Breast epithelium (tissue), 4 donors: ENCODE results near the gene NBDY. TPM values are rescaled to one million over a fixed set of nuclear protein-coding genes. Genes with fewer than 3 reads are reported as not detected.

ENCODE experiments used
- DNase-seq, 2 donors: peaks; one replicate each; pipeline ENCODE4 v3.0.0-alpha.2; 2019; ENCODE audit warnings: low spot score in 2 of 2
- H3K27ac ChIP-seq, 2 donors: fragments of 200-600 bp; sonication (generic) in 1 of 2; one replicate each; pipeline ENCODE4 v1.5.1; 2016 to 2019; ENCODE audit warnings: mild to moderate bottlenecking in 1 of 2
- H3K27me3 ChIP-seq, 2 donors: fragments of 200-600 bp; sonication (generic) in 1 of 2; one replicate each; pipeline versions ENCODE4 v1.5.1 to v1.6.0; 2017 to 2019; ENCODE audit warnings: control low read depth in 1 of 2, mild to moderate bottlenecking in 1 of 2
- H3K36me3 ChIP-seq: fragments of 200-600 bp; one replicate; pipeline ENCODE4 v1.5.1; 2019
- H3K4me1 ChIP-seq, 2 donors: fragments of 200-600 bp; sonication (generic); one replicate each; pipeline ENCODE4 v1.5.1; 2016 to 2019; ENCODE audit warnings: control low read depth in 1 of 2
- H3K4me3 ChIP-seq, 3 donors: fragments of 200-600 bp; sonication (generic); 1 replicate in 2 of 3; 2 replicates in 1 of 3; pipeline ENCODE4 v1.5.1; 2016 to 2019; ENCODE audit warnings: mild to moderate bottlenecking in 3 of 3, moderate library complexity in 2 of 3
- H3K9me3 ChIP-seq, 2 donors: fragments of 200-600 bp; sonication (generic) in 1 of 2; one replicate each; pipeline ENCODE4 v1.5.1; 2016 to 2019; ENCODE audit warnings: control low read depth in 1 of 2
- POLR2A ChIP-seq: fragments of 450-650 bp; IDR thresholded peaks from one replicate; pipeline ENCODE4 v1.6.1; 2016; ENCODE audit warnings: antibody characterized with exemption, mild to moderate bottlenecking, moderate library complexity
- POLR2AphosphoS5 ChIP-seq, 3 donors: sonication (generic); formaldehyde crosslinking; IDR thresholded peaks; one replicate each; pipeline ENCODE4 v1.6.1; 2017; ENCODE audit warnings: antibody characterized with exemption in 3 of 3
- intact Hi-C: fragments of 100-400 bp; cut with DNase I; formaldehyde crosslinking; loops from one replicate; pipeline ENCODE4 v1.15.1; 2023; ENCODE audit warnings: low total_unique reads
- total RNA-seq, 3 donors: library from RNA; depleted of rRNA; stranded (reverse); fragments of >200 nt; gene quantifications; one replicate each; pipeline ENCODE4 v1.1.0, GENCODE V29; 2016
- TF ChIP-seq, protein P1 (sequence below), 3 donors: fragments of 450-650 bp; IDR thresholded peaks; one replicate each; pipeline ENCODE4 v1.5.1; 2016 to 2017; ENCODE audit warnings: antibody characterized with exemption in 3 of 3, mild to moderate bottlenecking in 3 of 3, moderate library complexity in 3 of 3

Gene NBDY
- total RNA-seq, 3 donors from 2014 or later: 6.6 to 15.7 (median 14.5) TPM

GRCh38 chrX:56793521-56794320 lies 64.7 kb downstream of the NBDY start:
- Histone ChIP-seq H3K4me3 (peak overlapping the region in 2 of 3 donors; percentile 26 to 30), H3K9me3 (no peaks in the 10 kb centered on the region), H3K27ac (no peak overlapping the region), H3K36me3 (no peaks in the 10 kb centered on the region), H3K27me3 (peaks cover 0 to 7% of the 10 kb centered on the region in 2 donors), H3K4me1 (no peaks in the 10 kb centered on the region)
- TF ChIP-seq POLR2AphosphoS5 (IDR thresholded peaks at IDR 0.05): no peak
- no peak for TF ChIP-seq POLR2A
- TF ChIP-seq, protein P1, sequence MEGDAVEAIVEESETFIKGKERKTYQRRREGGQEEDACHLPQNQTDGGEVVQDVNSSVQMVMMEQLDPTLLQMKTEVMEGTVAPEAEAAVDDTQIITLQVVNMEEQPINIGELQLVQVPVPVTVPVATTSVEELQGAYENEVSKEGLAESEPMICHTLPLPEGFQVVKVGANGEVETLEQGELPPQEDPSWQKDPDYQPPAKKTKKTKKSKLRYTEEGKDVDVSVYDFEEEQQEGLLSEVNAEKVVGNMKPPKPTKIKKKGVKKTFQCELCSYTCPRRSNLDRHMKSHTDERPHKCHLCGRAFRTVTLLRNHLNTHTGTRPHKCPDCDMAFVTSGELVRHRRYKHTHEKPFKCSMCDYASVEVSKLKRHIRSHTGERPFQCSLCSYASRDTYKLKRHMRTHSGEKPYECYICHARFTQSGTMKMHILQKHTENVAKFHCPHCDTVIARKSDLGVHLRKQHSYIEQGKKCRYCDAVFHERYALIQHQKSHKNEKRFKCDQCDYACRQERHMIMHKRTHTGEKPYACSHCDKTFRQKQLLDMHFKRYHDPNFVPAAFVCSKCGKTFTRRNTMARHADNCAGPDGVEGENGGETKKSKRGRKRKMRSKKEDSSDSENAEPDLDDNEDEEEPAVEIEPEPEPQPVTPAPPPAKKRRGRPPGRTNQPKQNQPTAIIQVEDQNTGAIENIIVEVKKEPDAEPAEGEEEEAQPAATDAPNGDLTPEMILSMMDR (IDR thresholded peaks at IDR 0.05): no peak
- intact Hi-C loops: no loop called here
- DNase-seq: no peak

GRCh38 chrX:56794404-56795230 lies 65.6 kb downstream of the NBDY start:
- no peaks in the 10 kb centered on the region for H3K4me1 ChIP-seq
- H3K9me3 ChIP-seq: no peaks in the 10 kb centered on the region
- no peak overlapping the region for H3K4me3 ChIP-seq
- peaks cover 0 to 7% of the 10 kb centered on the region in 2 donors for H3K27me3 ChIP-seq
- TF ChIP-seq, protein P1 (IDR thresholded peaks at IDR 0.05): no peak
- no peak for TF ChIP-seq POLR2AphosphoS5 (IDR thresholded peaks at IDR 0.05)
- no peak for TF ChIP-seq POLR2A
- intact Hi-C loops: no loop called here
- no peaks in the 10 kb centered on the region for H3K36me3 ChIP-seq
- DNase-seq: no peak
- no peak overlapping the region for H3K27ac ChIP-seq

DNA sequence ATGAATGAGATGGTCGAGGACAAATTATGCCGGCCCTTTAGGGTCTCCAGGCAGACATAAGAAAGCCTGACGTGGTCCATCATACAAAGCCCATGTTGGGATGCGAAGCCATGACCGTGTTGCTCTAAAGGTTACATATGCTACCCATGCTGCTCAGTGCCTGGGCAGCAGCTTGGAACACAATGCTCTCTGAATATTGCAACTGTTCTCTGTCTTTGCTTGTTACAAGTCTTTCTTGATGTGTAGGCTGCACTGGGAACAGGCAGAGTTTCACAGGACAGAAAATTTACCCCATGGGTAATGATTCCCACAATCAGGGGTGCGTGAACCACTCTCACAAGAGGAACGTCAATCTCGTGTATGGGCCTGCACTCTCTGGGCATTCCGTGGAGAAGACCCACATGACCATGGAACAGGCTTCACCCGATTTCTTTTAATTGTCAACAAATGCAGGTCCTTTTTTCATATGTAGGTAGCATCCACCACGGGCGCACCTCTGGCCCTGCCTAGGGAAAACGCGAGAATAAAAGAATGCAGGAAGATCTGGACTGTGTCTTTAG lies 66.3 kb downstream of the NBDY start:
- intact Hi-C loops: no loop called here
- no peak overlapping the region for H3K27ac ChIP-seq
- peaks cover 0 to 7% of the 10 kb centered on the region in 2 donors for H3K27me3 ChIP-seq
- H3K36me3 ChIP-seq: no peaks in the 10 kb centered on the region
- no peaks in the 10 kb centered on the region for H3K4me1 ChIP-seq
- no peak overlapping the region for H3K4me3 ChIP-seq
- DNase-seq: no peak
- H3K9me3 ChIP-seq: no peaks in the 10 kb centered on the region
- TF ChIP-seq POLR2AphosphoS5 (IDR thresholded peaks at IDR 0.05) (no peak), POLR2A (no peak)
- TF ChIP-seq, protein P1 (IDR thresholded peaks at IDR 0.05): no peak

DNA sequence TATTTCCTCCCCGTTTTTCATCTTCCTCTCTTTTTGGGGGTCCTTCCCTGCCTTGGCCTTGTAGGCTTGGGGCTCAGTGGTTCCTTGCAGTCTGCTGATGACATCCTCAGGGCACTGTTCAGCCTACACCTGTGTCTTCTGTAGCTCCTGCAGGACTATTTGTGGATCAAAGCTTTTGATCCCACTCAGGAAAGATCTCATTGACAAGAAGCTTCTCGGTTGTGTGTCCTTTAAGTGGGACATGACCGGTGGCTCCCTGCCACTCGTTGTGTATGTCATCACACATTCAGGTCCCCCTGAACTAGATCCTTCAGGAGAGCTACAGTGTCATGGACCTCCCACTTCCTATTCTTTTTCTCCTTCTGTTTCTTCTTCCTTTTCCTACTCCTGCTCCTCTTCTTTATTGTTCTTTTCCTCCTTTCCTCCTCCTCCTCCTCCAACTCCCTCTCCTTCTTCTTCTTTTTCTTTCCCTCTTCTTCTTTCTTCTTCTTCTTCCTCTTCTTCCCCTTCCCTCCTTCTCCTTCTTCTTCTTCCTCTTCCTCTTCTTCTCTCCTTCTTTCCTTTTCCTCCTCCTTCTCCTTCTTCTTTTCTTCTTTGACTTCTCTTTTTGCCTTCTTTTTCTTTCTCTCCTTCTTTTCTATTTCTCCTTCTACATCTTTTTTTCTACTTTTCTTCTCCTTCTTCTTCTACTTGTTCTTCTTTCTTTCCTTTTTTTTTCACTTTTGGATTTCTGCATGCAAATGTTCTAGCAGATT lies 67.8 kb downstream of the NBDY start:
- DNase-seq: no peak
- H3K9me3 ChIP-seq: no peaks in the 10 kb centered on the region
- no peaks in the 10 kb centered on the region for H3K36me3 ChIP-seq
- H3K4me3 ChIP-seq: no peak overlapping the region
- H3K27ac ChIP-seq: no peak overlapping the region
- intact Hi-C loops: no loop called here
- TF ChIP-seq, protein P1 (IDR thresholded peaks at IDR 0.05): no peak
- no peak for TF ChIP-seq POLR2AphosphoS5 (IDR thresholded peaks at IDR 0.05)
- no peak for TF ChIP-seq POLR2A
- H3K4me1 ChIP-seq: no peaks in the 10 kb centered on the region
- peaks cover 0 to 7% of the 10 kb centered on the region in 2 donors for H3K27me3 ChIP-seq
